NT2/D1 (cell line): ENCODE measurements around the gene C5AR2.

ENCODE experiments used
- SUZ12 ChIP-seq: IDR thresholded peaks from 2 replicates; pipeline ENCODE4 v1.6.1; 2011; ENCODE audit not compliant: insufficient read length, insufficient read depth; ENCODE audit errors: extremely low read depth
- YY1 ChIP-seq: IDR thresholded peaks from 2 replicates; pipeline ENCODE4 v1.6.1; 2011; ENCODE audit not compliant: insufficient read length, insufficient read depth
- ZNF274 ChIP-seq: IDR thresholded peaks from 2 replicates; pipeline ENCODE4 v1.6.1; 2011; ENCODE audit warnings: mild to moderate bottlenecking, low read depth, low read length

GRCh38 chr19:47330466-47330869 lies 1.5 kb upstream of the C5AR2 start:
- no peak for TF ChIP-seq YY1
- no peak for TF ChIP-seq ZNF274
- TF ChIP-seq SUZ12: no peak
